GM21367 (cell line): ENCODE results near the gene ZNF224.

ENCODE experiments used
- ATAC-seq: cut with Tn5 transposase; IDR thresholded peaks from one replicate; pipeline ENCODE4 v1.9.1; 2021; ENCODE audit not compliant: unreplicated experiment

The ZNF224 gene

DNA sequence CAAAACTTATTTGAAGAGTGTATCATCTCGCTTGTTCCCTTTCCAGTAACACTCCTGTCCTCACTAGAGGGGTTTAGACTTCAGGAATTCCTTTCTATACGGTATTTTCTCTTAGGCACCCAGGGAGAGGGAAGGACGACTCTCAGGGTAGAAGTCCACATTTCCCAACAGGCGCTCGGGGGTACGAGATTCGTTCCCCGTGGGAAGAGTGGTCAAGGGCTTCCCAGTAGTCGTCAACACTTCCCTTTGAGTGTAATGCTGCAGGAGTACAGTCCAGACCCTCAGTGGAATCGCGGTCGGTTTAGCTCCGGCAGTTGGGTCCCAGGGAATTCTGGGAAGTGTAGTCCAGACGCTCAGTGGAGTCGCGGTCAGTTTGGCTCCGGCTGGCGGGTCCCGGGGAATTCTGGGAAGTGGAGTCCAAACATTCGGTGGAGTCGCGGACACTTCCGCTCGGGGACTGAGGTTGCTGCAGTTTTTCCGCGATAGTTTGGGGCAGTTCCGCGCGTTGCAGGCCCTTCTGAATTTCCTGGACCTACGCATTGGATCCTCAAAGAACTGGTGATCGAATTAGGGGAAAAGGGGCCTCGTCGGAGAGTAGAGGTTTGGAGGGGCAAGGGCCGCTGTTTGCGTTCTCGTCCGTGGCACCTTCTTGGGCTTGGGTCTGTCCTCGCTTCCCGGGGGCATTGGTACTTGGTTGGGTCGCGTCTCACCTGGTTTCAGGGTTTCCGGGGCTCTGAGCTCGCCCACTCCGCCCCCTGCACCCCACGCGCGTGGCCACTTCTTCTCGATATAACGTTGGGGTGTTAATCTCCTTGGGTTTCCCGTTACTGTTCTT lies at the start of gene ZNF224:
Gene ZNF224 (plus strand): TSS at position 431 of the 835 bp plus-strand sequence. CDS start 3,513 bp downstream, outside the sequence.
- ATAC-seq = peak; percentile 69

DNA sequence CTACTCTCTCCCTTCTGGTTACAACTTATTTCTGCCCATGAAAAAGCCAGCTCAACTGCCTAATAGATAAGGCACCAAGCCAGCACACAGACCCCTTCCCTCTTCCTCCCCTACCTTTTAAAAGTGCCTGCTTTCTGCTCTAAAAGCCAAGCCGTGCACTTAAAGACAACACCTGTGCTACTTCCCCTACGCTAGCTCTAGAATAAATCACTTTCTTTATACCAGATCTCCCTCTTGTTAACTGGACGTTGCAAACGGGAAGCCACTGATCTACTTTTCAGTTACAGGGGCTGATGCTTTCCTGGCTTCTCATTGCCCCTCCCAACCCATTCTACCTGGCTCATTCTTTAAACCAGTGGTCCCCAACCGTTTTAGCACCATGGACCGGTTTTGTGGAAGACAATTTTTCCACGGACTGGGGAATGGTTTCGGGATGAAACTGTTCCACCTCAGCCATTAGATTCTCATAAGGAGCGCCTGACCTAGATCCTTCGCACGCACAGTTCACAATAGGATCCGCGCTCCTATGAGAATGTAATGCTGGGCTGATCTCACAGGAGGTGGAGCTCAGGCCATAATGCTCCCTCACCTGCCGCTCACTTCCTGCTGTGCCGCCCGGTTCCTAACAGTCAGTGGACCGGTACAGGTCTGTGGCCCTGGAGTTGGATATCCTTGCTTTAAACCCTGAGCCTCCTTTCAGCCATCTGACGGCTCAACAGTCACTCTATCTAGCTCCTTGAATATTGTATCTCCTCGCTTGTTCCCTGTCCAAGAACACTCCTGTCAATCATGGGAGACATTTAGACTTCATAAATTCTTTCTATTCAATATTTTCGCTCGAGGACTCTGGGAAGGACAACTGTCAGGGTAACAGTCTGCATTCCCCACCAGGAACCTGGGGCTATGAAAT lies 43.2 kb upstream of the ZNF224 start:
- no peak for ATAC-seq

DNA sequence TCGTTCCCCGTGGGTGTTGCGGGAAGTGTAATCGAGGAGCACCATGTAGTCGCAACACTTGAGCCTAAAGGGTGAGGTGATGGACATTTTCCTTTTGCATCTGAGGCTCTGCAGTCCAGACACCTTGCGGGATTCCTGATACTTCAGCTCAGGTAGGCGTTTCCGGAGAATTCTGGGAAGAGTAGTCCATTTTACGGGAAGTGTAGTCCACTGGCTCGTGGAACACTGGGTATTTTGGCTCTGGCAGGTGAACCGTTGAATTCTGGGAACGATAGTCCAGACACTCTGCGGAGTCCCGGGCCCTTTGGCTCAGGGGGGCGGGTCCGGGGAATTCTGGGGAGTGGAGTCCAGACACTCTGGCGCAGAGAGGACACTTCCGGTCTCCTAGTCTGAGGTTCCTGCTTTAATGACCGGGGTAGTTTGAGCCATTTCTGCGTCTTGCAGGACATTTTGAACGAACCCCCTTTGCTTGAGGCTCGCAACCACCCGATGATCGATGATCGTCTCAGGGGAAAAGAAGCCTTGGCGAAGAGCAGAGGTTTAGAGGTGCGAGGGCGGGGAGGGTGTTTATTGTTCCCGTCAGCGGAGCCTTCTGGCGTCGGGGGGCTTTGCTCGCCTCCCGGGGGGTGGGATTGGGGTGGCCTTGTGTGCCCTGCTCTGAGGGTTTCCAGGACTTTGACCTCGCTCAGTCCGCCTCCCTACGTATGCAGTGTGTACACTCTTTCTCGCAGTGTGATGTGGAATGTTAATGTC lies 42.3 kb upstream of the ZNF224 start, which contains the start of gene ZNF223:
Gene ZNF223 (plus strand): TSS at position 387 of the 753 bp plus-strand sequence. CDS start 3,141 bp downstream, outside the sequence.
- ATAC-seq = no peak

DNA sequence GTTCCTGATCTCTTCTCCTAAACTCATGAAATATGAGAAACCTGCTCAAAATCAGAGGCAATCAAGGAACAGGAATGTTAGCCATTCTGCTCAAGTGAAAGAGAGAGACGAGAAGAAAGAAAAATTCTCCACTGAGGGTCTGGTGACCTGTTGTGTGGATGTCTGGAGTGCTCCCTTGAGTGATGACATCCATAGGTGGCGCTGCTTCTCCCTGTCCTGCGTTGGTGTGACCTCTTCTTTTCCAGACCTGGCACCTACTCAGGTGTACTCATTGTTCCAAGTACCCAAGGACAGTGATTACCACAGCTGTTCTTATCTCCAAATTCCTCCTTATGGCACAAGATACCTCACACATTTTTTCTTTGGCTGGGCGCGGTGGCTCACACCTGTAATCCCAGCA lies 38.3 kb upstream of the ZNF224 start:
- no peak for ATAC-seq

DNA sequence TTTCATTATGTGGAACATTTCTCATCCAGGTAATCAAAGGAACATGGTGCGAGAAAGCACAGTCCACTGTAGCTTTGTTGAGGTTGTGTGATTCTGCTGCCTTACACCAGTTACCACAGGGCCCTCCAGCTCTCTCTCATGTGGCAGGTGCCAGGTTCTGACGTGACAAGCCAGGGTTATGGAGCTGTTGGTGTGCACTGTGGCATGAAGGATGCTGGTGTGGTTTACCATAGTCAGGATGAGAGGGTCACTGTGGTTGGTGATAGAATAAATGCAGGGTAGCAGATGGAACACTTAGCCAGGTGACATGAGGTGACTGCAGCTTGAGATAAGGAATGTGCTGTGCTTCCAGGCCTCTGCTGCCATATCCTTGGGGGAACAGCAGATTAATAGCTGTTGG lies 34.9 kb upstream of the ZNF224 start:
- no peak for ATAC-seq

DNA sequence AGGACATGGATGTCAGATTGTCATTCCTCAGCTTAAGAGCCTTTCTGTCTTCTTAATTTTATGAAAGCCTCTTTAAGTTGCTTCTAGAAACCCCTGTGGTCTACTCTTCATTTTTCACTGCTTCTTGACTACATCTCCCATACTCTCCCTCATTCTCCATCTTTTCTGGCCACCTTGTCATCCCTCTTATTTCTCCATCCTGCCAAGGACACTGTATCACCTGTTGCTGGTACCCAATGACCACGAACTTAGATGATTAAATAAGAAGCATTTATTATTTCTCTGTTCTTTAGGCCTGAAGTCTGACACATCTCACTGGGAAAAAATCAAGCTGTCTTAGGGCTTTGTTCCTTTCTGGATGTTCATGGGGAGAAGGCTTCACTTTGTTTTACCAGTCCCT lies 33.1 kb upstream of the ZNF224 start:
- no peak for ATAC-seq

DNA sequence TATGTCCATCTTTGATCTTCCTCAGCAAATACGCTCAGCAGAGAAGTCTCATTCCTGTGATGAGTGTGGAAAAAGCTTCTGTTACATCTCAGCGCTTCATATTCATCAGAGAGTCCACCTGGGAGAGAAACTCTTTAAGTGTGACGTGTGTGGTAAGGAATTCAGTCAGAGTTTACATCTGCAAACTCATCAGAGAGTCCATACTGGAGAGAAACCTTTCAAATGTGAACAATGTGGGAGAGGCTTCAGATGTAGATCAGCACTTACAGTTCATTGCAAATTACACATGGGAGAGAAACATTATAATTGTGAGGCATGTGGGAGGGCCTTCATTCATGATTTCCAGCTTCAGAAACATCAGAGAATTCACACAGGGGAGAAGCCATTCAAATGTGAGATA lies 27.9 kb upstream of the ZNF224 start:
- ATAC-seq = no peak

DNA sequence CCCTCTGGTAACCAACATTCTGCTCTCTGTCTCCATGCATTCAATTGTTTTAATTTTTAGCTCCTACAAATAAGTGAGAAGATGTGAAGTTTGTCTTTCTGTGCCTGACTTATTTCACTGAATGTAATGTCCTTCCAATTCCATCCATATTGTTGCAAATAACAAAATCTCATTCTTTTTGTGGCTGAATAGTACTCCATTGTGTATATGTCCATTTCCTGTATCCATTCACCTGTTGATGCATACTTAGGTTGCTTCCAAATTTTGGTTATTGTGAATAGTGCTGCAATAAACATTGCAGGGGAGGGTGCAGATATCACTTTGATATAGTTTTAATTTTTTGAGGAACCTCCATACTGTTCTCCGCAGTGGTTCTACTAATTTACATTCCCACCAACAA lies 24.7 kb upstream of the ZNF224 start:
- ATAC-seq = no peak

DNA sequence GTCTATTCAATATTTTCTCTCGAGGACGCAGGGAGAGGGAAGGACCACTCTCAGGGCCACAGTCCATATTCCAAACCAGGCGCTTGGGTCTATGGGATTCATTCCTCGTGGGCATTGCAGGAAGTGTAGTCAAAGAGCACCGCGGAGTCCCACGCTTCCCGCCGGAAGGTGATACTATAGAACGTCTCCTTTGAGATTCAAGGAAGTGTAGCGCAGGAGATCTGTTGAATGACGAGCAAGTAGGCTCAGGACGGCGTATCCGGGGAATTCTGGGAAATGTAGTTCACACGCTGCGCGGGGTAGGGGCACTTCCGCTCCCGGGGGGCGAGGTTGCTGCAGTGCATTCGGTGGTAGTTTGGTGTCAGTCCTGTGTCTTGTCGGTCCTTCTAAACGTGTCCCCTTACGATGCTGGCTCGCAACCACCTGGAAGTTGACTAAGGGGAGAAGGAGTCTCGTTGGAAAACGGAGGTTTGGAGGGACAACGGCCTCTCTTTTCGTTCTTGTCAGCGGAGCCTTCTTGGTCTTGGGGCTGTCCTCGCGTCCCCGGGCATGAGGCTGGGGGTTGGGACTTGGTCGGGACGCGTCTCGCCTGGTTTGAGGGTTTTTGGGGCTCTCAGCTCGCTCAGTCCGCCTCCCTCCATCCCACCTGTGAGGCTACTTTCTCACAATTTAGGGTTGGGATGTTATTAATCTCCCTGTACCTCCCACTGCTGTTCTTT lies 22.2 kb upstream of the ZNF224 start, which contains the start of gene ZNF284:
Gene ZNF284 (plus strand): TSS at position 336 of the 719 bp plus-strand sequence. CDS start 4,231 bp downstream, outside the sequence.
- peak; percentile 81 for ATAC-seq

DNA sequence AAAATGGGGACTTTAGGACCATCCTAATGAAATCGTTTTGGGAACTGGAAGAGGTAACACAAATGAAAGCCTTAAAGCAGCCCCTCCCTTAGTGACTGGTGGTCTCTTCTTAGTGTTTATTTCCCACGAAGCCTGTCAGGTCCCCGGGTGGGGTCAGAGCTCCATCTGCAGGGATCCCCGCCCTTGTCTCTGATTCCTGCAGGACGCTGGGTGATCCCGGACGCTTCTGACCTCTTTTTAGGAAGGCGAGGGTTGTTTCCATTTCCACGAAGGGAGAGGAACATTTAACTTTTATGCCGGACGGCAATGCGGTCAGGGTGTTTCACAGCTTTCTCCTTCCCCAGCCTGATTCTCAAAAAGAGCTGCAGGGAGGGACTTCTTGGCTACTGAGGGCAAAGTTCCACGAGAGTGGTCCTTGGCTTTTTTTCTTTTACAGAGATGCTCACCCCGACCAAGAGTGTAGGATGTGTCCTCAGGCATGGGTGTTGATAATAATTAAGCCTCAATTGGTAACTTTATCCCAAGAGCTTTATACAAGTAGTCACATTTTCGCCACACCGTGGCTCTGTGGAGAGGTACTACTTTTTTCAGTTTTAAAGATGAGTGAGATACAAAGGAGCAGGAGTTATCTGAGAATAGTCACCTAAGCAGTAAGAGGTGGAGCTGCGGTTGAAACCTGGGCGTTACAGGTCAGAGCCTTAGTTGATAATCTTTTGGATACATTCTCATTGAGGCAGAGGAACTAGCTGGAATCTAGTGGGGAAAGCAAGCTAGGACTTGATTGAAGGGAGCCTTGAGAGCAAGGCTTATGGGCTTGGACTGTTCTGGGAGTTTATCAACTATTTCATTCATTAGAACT lies 21.4 kb upstream of the ZNF224 start:
- ATAC-seq = no peak

DNA sequence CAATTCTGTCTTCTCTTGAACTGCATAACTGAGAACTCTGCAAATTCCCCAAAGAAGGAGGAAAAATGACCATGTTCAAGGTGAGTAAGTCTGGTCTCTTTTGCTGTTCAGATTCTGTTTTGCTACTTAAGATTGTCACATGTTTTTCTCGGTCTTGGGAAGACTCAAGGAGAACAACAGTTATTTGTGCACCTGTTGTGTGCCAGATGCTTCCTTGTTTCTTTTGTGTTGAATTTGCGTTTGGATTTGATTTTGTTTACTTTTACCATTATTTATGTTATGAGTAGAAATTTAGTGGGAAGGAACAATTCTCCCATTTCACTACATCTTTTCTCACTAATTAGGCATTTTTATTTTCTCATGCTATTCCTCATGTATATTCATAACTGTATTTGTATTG lies 17.8 kb upstream of the ZNF224 start:
- no peak for ATAC-seq

DNA sequence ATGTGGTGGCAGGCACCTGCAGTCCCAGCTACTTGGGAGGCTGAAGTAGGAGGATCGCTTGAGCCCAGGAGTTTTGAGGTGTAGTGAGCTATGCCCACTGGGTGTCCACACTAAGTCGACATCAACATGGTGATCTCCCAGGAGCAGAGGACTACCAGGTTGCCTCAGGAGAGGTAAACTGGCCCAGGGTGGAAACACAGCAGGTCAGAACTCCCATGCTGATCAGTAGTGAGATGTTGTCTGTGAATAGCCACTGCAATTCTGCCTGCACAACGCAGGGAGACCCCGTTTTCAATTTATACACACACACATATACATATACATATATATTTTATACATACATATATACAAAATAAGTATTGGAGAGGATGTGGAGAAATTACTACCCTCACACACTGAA lies 2.1 kb upstream of the ZNF224 start:
- no peak for ATAC-seq

DNA sequence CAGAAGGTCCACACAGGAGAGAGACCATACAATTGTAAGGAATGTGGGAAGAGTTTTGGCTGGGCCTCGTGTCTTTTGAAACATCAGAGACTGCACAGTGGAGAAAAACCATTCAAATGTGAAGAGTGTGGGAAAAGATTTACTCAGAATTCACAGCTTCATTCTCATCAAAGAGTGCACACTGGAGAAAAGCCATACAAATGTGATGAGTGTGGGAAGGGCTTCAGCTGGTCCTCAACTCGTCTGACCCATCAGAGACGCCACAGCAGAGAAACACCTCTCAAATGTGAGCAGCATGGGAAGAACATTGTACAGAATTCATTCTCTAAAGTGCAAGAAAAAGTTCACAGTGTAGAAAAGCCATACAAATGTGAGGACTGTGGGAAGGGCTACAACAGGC lies 13.6 kb downstream of the ZNF224 start:
- no peak for ATAC-seq

DNA sequence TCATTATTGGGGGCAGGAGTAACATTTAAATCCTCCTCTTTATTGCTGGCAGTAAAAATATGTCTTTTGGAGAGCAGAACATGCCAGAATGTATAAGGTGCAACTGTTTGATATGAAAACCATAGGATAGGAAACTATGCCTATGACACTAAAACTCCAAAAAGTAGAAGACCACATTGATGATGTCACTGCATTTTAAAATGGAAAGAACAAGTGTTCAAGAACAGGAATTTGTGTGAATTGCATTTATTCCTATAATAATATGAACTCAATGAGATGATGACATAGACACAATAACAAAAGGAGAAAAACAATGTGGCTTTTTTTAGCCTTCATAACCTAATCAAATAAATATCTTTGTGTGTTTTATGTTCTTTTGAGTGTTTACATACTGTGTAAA lies 15.3 kb downstream of the ZNF224 start:
- ATAC-seq = no peak

DNA sequence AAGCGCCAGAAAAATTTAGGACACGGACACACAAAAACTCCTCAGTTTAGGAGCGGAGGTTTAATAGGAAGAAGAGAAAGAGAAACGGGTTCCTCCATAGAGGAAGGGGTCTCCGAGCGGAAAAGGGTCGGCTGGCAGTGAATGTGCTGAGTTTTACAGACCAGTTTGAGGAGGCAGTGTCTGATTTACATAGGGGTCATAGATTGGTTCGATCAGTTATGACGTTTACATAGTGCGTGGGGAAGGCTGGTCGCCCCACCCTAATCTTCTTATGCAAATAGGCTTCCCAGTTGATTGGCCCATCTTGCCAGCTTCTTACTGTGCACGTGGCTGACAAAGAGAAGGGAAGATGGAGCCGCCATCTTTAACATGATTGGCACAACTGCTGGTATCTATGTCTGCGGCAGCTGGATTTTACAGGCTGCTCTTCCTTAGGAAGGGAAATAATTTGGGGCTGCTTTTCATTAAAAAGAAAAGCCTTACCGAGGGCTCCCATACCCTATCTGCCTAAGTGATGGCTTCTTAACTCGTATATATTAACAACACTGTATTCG lies 17.8 kb downstream of the ZNF224 start:
- no peak for ATAC-seq

DNA sequence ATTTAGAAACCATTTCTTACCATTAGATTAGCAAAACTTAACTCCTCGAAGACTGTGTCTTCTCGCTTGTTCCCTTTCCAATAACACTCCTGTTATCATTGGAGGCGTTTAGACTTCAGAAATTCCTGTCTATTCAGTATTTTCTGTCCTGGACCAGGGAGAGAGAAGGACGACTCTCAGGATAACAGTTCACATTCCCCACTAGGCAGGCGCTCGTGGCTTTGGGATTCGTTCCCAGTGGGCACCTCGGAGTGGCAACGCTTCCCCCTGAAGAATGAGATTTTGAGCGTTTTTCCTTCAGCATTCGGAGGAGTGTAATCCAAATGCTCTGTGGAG lies 18.6 kb downstream of the ZNF224 start:
- ATAC-seq = no peak

DNA sequence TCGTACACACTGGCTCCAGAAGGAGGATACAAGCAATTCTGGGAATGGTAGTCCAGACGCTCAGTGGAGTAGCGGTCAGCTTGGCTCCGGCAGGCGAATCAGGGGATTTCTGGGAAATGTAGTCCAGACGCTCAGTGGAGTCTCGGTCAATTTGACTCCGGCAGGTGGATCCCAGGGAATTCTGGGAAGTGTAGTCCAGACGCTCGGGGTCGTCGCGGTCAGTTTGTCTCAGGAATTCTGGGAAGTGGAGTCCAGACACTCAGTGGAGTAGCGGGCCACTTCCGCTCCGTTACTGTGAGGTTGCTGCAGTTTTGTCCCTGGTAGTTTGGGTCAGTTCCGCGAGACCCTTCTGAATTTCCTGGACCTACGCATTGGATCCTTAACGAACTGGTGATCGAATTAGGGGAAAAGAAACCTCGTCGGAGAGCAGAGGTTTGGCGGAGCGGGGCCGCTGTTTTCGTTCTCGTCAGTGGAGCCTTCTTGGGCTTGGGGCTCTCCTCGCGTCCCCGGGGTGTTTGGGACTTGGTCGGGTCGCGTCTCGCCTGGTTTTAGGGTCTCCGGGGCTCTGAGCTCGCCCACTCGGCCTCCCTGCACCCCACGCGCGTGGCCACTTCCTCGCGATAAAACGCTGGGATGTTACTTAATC lies 19.1 kb downstream of the ZNF224 start, which contains the start of gene ZNF225:
Gene ZNF225 (plus strand): TSS at position 262 of the 646 bp plus-strand sequence. CDS start 2,429 bp downstream, outside the sequence.
- peak; percentile 80 for ATAC-seq

DNA sequence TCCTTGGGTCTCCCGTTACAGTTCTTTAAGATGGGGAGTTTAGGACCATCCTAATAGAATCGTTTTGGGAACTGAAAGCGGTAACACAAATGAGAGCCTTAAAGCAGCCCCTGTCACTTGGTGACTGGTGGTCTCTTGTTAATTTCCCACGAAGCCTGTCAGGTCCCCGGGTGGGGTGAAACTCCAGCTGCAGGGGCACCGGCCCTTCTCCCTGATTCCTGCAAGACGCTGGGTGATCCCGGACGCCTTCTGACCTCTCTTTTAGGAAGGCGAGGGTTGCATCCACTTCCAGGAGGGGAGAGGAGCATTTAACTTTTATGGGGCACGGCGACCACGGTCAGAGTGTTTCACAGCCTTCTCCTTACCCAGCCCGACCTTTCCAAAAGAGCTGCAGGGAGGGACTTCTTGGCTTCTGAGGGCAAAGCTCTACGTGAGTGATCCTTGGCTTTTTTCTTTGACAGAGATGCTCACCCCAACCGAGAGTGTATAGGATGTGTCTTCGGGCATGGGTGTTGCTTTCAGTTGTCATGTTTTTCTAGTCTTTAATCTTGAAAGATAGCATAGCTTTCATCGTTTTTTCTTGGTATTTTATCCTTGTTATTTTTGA lies 19.7 kb downstream of the ZNF224 start:
- ATAC-seq = peak; percentile 12
